ENCODE data around the gene KIF6.

GRCh38 chr6:39608652-39609345 lies 116.4 kb downstream of the KIF6 start:
- no peak for TF ChIP-seq EZH2phosphoT487 (conservative IDR thresholded peaks at IDR 0.05; ENCODE audit: low read length)
- no peak for TF ChIP-seq CTCF (IDR thresholded peaks at IDR 0.05; ENCODE audit: insufficient read depth, low read length, poor library complexity, severe bottlenecking)
